Keratinocyte (primary cell): ENCODE results near the gene OTOA. TPM values are rescaled to one million over a fixed set of nuclear protein-coding genes. Genes with fewer than 3 reads are reported as not detected.
"Not testable (repeated sequence)": the region's sequence is repeated elsewhere in the genome, so short reads cannot be mapped to it uniquely, and the experiment has no call there.

Experiments used
- DNase-seq: peaks from one replicate; pipeline ENCODE4 v3.0.0-alpha.2; 2011; ENCODE audit warnings: low read depth, missing footprints, low spot score
- FAIRE-seq: peaks from 2 replicates; lab custom pipeline; 2011; peaks lifted over from hg19 to GRCh38; lab: Jason Lieb, UNC
- H2AFZ ChIP-seq: 2 replicates; pipeline ENCODE4 v1.6.0; 2012; ENCODE audit warnings: low read length, control low read depth, inconsistent platforms; ENCODE audit not compliant: control insufficient read depth
- H3K27ac ChIP-seq: 2 replicates; pipeline ENCODE4 v1.5.1; 2011; ENCODE audit warnings: low read length; ENCODE audit not compliant: control insufficient read depth, insufficient read depth
- H3K27me3 ChIP-seq: 3 replicates; pipeline ENCODE4 v1.6.0; 2011; ENCODE audit warnings: low read length; ENCODE audit not compliant: control insufficient read depth, insufficient read depth; ENCODE audit errors: extremely low read depth
- H3K36me3 ChIP-seq, 2 experiments: 2 replicates in 1 of 2; 3 replicates in 1 of 2; pipeline ENCODE4 v1.5.1; 2011; ENCODE audit warnings: low read length in 2 of 2, mild to moderate bottlenecking in 1 of 2; ENCODE audit not compliant: control insufficient read depth in 2 of 2, insufficient read depth in 2 of 2; ENCODE audit errors: extremely low read depth in 1 of 2
- H3K4me1 ChIP-seq: 3 replicates; pipeline ENCODE4 v1.5.1; 2011; ENCODE audit warnings: low read length; ENCODE audit not compliant: control insufficient read depth, insufficient read depth; ENCODE audit errors: extremely low read depth
- H3K4me2 ChIP-seq: 3 replicates; pipeline ENCODE4 v1.6.0; 2011; ENCODE audit warnings: low read depth, low read length; ENCODE audit not compliant: control insufficient read depth, insufficient read depth; ENCODE audit errors: extremely low read depth
- H3K4me3 ChIP-seq, 3 experiments: fragments of 200-600 bp in 1 of 3; sonication (generic) in 1 of 3; 2 replicates in 2 of 3; 3 replicates in 1 of 3; pipeline ENCODE4 v1.5.1; 2011 to 2016; ENCODE audit warnings: low read length in 3 of 3, mild to moderate bottlenecking in 3 of 3, control low read depth in 2 of 3, inconsistent platforms in 1 of 3, low read depth in 1 of 3, mixed read lengths in 1 of 3, mixed run types in 1 of 3, moderate library complexity in 1 of 3; ENCODE audit not compliant: control insufficient read depth in 2 of 3, insufficient read depth in 2 of 3; ENCODE audit errors: extremely low read depth in 1 of 3
- H3K79me2 ChIP-seq: 2 replicates; pipeline ENCODE4 v1.6.0; 2012; ENCODE audit warnings: low read length; ENCODE audit not compliant: control insufficient read depth, insufficient read depth
- H3K9ac ChIP-seq: 3 replicates; pipeline ENCODE4 v1.6.0; 2011; ENCODE audit warnings: low read length; ENCODE audit not compliant: control insufficient read depth, insufficient read depth; ENCODE audit errors: extremely low read depth
- H3K9me1 ChIP-seq: 3 replicates; pipeline ENCODE4 v1.6.0; 2011; ENCODE audit warnings: low read length; ENCODE audit not compliant: control insufficient read depth, insufficient read depth; ENCODE audit errors: extremely low read depth
- H3K9me3 ChIP-seq: 2 replicates; pipeline ENCODE4 v1.5.1; 2012; ENCODE audit warnings: low read depth, low read length; ENCODE audit not compliant: control insufficient read depth
- H4K20me1 ChIP-seq: 3 replicates; pipeline ENCODE4 v1.6.0; 2011; ENCODE audit warnings: low read length; ENCODE audit not compliant: control insufficient read depth, insufficient read depth; ENCODE audit errors: extremely low read depth
- CTCF ChIP-seq, 3 experiments: IDR thresholded peaks in 1 of 3; conservative IDR thresholded peaks in 1 of 3; optimal IDR thresholded peaks in 1 of 3; 2 replicates in 2 of 3; 3 replicates in 1 of 3; pipeline versions ENCODE3 to v1.5.1; 2011; ENCODE audit warnings: low read length in 3 of 3, mild to moderate bottlenecking in 3 of 3, moderate library complexity in 2 of 3, control low read depth in 1 of 3, inconsistent platforms in 1 of 3; ENCODE audit not compliant: insufficient read depth in 2 of 3; ENCODE audit errors: extremely low read depth in 1 of 3
- EZH2 ChIP-seq: IDR thresholded peaks from one replicate; pipeline ENCODE4 v1.6.1; 2012; ENCODE audit warnings: inconsistent platforms, mild to moderate bottlenecking, low read length, moderate library complexity
- dilution Hi-C: fragments of 300-500 bp; cut with MboI; formaldehyde crosslinking; loops from one replicate; pipeline ENCODE4 v1.7.0; 2020; ENCODE audit warnings: low sequenced_read_pairs; ENCODE audit not compliant: extremely low pct_ligation_motif_present
- polyA plus RNA-seq, 5 experiments: library from polyadenylated mRNA; depleted of rRNA in 3 of 5; stranded (reverse) in 3 of 5; stranded (forward) in 1 of 5; unstranded in 1 of 5; fragments of >200 nt; gene quantifications; 1 replicate in 1 of 5; 2 replicates in 3 of 5; 3 replicates in 1 of 5; pipeline versions ENCODE4 v1.2.1 to v1.2.3, GENCODE V29; 2011 to 2012; ENCODE audit warnings: missing spikeins in 2 of 5, low read depth in 1 of 5, low replicate concordance in 1 of 5

Gene OTOA
- polyA plus RNA-seq, 1 donor (not counting 4 experiments of a cell fraction or from before 2014, with no cell fraction given), result not detected

GRCh38 chr16:21667575-21667974 is 3.8 kb downstream of the OTOA start:
- Histone ChIP-seq H3K9ac (no peak overlapping the region), H2AFZ (no peak overlapping the region), H3K9me1 (no peaks in the 10 kb centered on the region), H3K4me2 (no peak overlapping the region), H3K9me3 (no peaks in the 10 kb centered on the region), H3K79me2 (no peaks in the 10 kb centered on the region), H3K4me1 (no peaks in the 10 kb centered on the region), H4K20me1 (no peaks in the 10 kb centered on the region), H3K27ac (no peak overlapping the region), H3K27me3 (no peaks in the 10 kb centered on the region), H3K36me3 (no peaks in the 10 kb centered on the region), H3K4me3 (no peak overlapping the region)
- no peak for TF ChIP-seq EZH2
- TF ChIP-seq CTCF (optimal IDR thresholded peaks at IDR 0.05 in 1 of 3, IDR thresholded peaks at IDR 0.05 in 1 of 3, conservative IDR thresholded peaks at IDR 0.05 in 1 of 3; ENCODE audit: extremely low read depth in 1 of 3, insufficient read depth in 2 of 3, low read length in 3 of 3), result no peak
- FAIRE-seq, result no peak
- dilution Hi-C loops, result no loop called here
- no peak for DNase-seq

DNA sequence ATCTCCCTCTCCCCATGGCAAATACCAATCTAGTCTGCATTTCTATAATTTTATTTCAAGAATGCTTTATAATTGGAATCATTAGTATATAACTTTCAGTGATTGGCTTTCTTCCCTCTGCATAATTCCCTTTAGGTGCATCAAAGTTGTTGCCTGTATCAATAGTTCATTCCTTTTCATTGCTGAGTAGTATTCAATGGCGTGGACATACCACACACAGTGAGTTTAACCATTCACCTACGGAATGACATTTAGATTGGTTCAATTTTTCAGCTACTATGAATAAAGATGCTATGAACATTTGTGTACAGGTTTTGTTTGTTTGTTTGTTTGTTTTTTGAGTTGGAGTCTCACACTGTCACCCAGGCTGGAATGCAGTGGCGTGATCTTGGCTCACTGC is 9.7 kb downstream of the OTOA start:
- no peak overlapping the region for H3K9ac ChIP-seq
- no peak for TF ChIP-seq EZH2
- TF ChIP-seq CTCF (optimal IDR thresholded peaks at IDR 0.05 in 1 of 3, IDR thresholded peaks at IDR 0.05 in 1 of 3, conservative IDR thresholded peaks at IDR 0.05 in 1 of 3; ENCODE audit: extremely low read depth in 1 of 3, insufficient read depth in 2 of 3, low read length in 3 of 3), result no peak
- no peak for DNase-seq
- no peaks in the 10 kb centered on the region for H3K9me3 ChIP-seq
- no peak overlapping the region for H3K4me3 ChIP-seq
- H2AFZ ChIP-seq, result no peak overlapping the region
- H3K4me1 ChIP-seq, result no peaks in the 10 kb centered on the region
- no peaks in the 10 kb centered on the region for H3K36me3 ChIP-seq
- no peak overlapping the region for H3K4me2 ChIP-seq
- H4K20me1 ChIP-seq, result no peaks in the 10 kb centered on the region
- no peaks in the 10 kb centered on the region for H3K9me1 ChIP-seq
- no peak overlapping the region for H3K27ac ChIP-seq
- dilution Hi-C loops, result no loop called here
- FAIRE-seq, result no peak
- no peaks in the 10 kb centered on the region for H3K79me2 ChIP-seq
- no peaks in the 10 kb centered on the region for H3K27me3 ChIP-seq

GRCh38 chr16:21674456-21674855 is 10.7 kb downstream of the OTOA start:
- H3K79me2 ChIP-seq, FAIRE-seq, H4K20me1 ChIP-seq, H3K4me3 ChIP-seq, dilution Hi-C loops, H3K9me3 ChIP-seq, H3K9ac ChIP-seq, H3K9me1 ChIP-seq, H3K36me3 ChIP-seq, H2AFZ ChIP-seq, H3K4me1 ChIP-seq, H3K4me2 ChIP-seq, H3K27ac ChIP-seq, DNase-seq, H3K27me3 ChIP-seq: not testable (repeated sequence)

- dilution Hi-C loops, H3K9me1 ChIP-seq, H2AFZ ChIP-seq, H3K27me3 ChIP-seq, H3K4me2 ChIP-seq, FAIRE-seq, H3K79me2 ChIP-seq, H3K36me3 ChIP-seq, H4K20me1 ChIP-seq, H3K4me3 ChIP-seq, H3K4me1 ChIP-seq, H3K9ac ChIP-seq, H3K9me3 ChIP-seq, DNase-seq, H3K27ac ChIP-seq: not testable (repeated sequence)
These were observed 16.9 kb downstream of the OTOA start for GRCh38 chr16:21680714-21681113.
